ENCODE measurements around the gene TRUB2.
A peak's percentile ranks its signal among the peaks of the same experiment; 100 is the strongest.

The TRUB2 gene, protein sequence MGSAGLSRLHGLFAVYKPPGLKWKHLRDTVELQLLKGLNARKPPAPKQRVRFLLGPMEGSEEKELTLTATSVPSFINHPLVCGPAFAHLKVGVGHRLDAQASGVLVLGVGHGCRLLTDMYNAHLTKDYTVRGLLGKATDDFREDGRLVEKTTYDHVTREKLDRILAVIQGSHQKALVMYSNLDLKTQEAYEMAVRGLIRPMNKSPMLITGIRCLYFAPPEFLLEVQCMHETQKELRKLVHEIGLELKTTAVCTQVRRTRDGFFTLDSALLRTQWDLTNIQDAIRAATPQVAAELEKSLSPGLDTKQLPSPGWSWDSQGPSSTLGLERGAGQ

DNA sequence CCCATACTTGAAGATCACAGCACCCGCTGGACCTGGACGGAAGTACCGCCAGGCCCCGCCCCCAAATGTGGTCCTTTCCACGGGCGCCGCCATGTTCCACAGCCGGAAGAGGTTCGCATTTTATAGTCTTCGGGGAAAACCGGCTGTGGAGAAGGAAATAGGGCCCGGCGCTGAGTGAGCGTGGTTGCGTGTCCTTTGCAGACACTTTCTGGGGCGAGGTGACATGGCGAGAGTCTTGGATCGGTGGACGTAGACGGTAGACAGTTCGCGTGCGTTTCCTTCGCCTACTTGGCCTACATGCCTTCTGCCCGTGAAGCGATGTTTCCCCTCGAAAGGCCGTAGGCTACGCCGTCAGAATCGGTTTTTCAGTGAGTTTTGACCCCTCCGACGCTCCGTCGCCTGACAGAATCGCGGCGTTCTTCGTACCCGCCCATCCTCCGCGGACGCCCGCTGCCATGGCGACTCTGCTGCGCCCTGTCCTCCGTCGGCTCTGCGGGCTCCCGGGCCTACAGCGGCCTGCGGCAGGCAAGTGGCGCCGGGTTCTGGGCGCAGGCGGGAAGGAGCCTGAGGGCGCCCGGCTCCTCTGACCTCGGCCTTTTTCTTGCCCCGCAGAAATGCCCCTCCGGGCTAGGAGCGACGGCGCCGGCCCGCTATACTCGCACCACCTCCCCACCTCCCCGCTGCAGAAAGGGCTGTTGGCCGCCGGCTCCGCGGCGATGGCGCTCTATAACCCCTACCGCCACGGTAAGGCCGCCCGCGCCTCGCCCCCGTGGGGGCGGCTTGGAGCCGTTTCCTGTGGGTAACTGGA is at the start of gene TRUB2, which contains the start of gene COQ4:
Gene TRUB2 (minus strand): TSS at position 44 of the 808 bp plus-strand sequence. CDS start 39 bp downstream, at position 5.
Gene COQ4 (plus strand): TSS at position 436 of the 808 bp plus-strand sequence. CDS start 20 bp downstream, at position 456.
- DNase-seq (ENCODE audit: low read depth, low spot score), result peak; percentile 92
- Histone ChIP-seq H3K36me3 (ENCODE audit: insufficient read depth, insufficient read length, low read length) (peaks cover 45% of the 10 kb centered on the region), H3K4me3 (ENCODE audit: insufficient read length, low read depth) (peak within 1 kb of the TSS; percentile 81), H3K9ac (ENCODE audit: insufficient read length, low read depth) (peak within 1 kb of the TSS; percentile 92), H3K9me3 (ENCODE audit: insufficient read depth, low read length) (no peaks in the 10 kb centered on the region), H3K27me3 (ENCODE audit: insufficient read depth, insufficient read length) (no peaks in the 10 kb centered on the region), H3K4me1 (ENCODE audit: insufficient read depth, insufficient read length) (no peaks in the 10 kb centered on the region)
- peak; percentile 93 for TF ChIP-seq YY1 (IDR thresholded peaks at IDR 0.05; ENCODE audit: insufficient read depth, insufficient read length)
- TF ChIP-seq SUZ12 (IDR thresholded peaks at IDR 0.05; ENCODE audit: extremely low read depth, insufficient read depth, insufficient read length), result no peak

DNA sequence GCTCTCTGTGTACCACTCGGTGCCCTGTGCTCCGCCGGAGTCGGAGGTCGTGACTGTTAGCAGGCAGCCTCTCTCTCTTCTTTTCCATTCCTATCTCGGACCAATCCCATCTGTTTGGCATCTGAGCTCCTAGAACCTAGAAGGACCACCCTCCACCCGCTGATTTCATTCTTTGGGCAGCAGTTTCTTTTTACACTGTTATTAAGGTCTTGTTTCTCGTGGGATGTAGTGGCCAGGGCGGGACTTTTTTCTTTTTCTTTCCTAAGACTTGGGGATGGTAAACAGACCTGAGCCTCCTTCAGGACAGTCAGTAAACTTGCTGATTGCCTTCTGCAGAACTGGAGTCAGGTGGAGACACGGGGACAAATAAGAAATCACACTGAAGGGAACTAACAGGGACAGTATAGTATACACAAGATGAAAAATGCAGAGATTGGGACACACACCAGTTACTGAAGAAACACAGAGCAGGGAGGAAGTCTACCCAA is 49.4 kb upstream of the TRUB2 start:
- Histone ChIP-seq H3K4me3 (ENCODE audit: insufficient read length, low read depth) (peak overlapping the region; percentile 98), H3K27me3 (ENCODE audit: insufficient read depth, insufficient read length) (peaks cover 14% of the 10 kb centered on the region), H3K9ac (ENCODE audit: insufficient read length, low read depth) (peak overlapping the region; percentile 93), H3K36me3 (ENCODE audit: insufficient read depth, insufficient read length, low read length) (peaks cover 39% of the 10 kb centered on the region), H3K4me1 (ENCODE audit: insufficient read depth, insufficient read length) (no peaks in the 10 kb centered on the region), H3K9me3 (ENCODE audit: insufficient read depth, low read length) (no peaks in the 10 kb centered on the region)
- no peak for DNase-seq (ENCODE audit: low read depth, low spot score)
- TF ChIP-seq SUZ12 (IDR thresholded peaks at IDR 0.05; ENCODE audit: extremely low read depth, insufficient read depth, insufficient read length), result no peak
- no peak for TF ChIP-seq ZNF274 (IDR thresholded peaks at IDR 0.05; ENCODE audit: low read depth, low read length)
- no peak for TF ChIP-seq YY1 (IDR thresholded peaks at IDR 0.05; ENCODE audit: insufficient read depth, insufficient read length)

DNA sequence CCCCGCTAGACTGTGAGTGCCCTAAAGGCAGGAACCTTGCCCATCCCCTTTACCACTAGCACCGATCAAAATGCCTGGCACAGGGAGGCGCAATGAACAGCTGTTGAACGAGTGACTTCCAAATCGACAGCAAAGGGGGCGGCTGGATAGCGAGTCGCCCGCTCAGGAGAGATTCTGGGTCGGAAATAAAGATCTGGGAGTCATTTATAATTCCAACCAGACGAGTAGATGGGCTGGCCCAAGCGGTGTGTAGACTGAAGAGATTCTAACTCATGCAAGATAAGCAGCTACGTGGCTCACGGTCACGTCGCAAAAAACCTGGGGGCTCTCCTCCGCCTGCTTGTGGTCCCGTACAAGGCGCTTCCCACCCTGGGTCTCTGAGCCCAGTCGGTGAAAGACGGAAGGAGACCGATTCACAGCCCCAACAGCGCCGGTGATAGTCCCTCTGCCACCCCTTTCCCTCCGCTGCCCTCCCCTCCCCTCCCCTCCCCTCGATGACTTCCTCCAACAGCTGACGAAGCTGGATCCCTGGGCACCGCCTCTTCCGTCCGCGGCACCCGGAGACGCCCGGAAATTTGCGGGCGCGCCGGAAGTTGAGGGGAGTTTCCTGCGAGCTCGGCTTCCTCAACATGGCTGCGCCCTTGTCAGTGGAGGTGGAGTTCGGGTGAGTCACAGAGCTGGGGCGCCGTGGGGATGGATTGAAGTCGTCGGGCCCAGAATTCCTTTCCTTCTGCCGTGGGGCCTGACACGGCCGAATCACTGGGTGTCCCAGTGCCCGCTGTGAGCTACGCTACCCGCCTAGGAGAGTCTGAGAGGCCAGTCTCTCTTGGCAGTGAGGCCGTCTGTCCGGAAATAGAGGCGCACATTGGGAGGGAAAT is 48.7 kb upstream of the TRUB2 start, which contains the start of gene URM1:
Gene URM1 (plus strand): TSS at position 623 of the 878 bp plus-strand sequence. CDS start 7 bp downstream, at position 630.
- Histone ChIP-seq H3K36me3 (ENCODE audit: insufficient read depth, insufficient read length, low read length) (peaks cover 37% of the 10 kb centered on the region), H3K9me3 (ENCODE audit: insufficient read depth, low read length) (no peaks in the 10 kb centered on the region), H3K27me3 (ENCODE audit: insufficient read depth, insufficient read length) (peaks cover 19% of the 10 kb centered on the region), H3K9ac (ENCODE audit: insufficient read length, low read depth) (peak within 1 kb of the TSS; percentile 93), H3K4me1 (ENCODE audit: insufficient read depth, insufficient read length) (no peaks in the 10 kb centered on the region), H3K4me3 (ENCODE audit: insufficient read length, low read depth) (peak within 1 kb of the TSS; percentile 98)
- peak; percentile 89 for DNase-seq (ENCODE audit: low read depth, low spot score)
- TF ChIP-seq SUZ12 (IDR thresholded peaks at IDR 0.05; ENCODE audit: extremely low read depth, insufficient read depth, insufficient read length) (no peak), YY1 (IDR thresholded peaks at IDR 0.05; ENCODE audit: insufficient read depth, insufficient read length) (peak; percentile 92)

DNA sequence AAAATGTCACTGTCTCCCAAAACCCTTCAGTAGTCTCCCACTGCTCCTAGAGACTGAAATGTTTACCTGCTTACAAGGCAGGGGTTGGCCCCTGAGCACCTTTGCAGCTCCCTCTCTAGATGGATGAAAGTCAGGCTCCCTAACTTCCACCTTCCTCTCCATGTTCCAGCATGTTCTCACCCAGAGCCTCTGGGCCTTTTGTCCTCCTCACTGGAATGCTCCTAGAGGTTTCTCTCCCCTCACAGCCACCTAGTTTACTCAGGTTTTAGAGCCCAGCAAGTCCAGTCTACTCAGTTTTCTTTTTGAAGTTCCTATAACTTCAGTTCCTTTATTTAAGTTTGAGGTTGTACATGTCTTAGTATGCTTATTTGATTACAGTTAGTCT is 48.1 kb upstream of the TRUB2 start:
- Histone ChIP-seq H3K27me3 (ENCODE audit: insufficient read depth, insufficient read length) (peaks cover 25% of the 10 kb centered on the region), H3K4me3 (ENCODE audit: insufficient read length, low read depth) (peak overlapping the region; percentile 98), H3K36me3 (ENCODE audit: insufficient read depth, insufficient read length, low read length) (peaks cover 33% of the 10 kb centered on the region), H3K4me1 (ENCODE audit: insufficient read depth, insufficient read length) (peaks cover 4% of the 10 kb centered on the region), H3K9ac (ENCODE audit: insufficient read length, low read depth) (peak overlapping the region; percentile 93), H3K9me3 (ENCODE audit: insufficient read depth, low read length) (no peaks in the 10 kb centered on the region)
- no peak for DNase-seq (ENCODE audit: low read depth, low spot score)
- no peak for TF ChIP-seq SUZ12 (IDR thresholded peaks at IDR 0.05; ENCODE audit: extremely low read depth, insufficient read depth, insufficient read length)
- no peak for TF ChIP-seq ZNF274 (IDR thresholded peaks at IDR 0.05; ENCODE audit: low read depth, low read length)
- TF ChIP-seq YY1 (IDR thresholded peaks at IDR 0.05; ENCODE audit: insufficient read depth, insufficient read length), result no peak

DNA sequence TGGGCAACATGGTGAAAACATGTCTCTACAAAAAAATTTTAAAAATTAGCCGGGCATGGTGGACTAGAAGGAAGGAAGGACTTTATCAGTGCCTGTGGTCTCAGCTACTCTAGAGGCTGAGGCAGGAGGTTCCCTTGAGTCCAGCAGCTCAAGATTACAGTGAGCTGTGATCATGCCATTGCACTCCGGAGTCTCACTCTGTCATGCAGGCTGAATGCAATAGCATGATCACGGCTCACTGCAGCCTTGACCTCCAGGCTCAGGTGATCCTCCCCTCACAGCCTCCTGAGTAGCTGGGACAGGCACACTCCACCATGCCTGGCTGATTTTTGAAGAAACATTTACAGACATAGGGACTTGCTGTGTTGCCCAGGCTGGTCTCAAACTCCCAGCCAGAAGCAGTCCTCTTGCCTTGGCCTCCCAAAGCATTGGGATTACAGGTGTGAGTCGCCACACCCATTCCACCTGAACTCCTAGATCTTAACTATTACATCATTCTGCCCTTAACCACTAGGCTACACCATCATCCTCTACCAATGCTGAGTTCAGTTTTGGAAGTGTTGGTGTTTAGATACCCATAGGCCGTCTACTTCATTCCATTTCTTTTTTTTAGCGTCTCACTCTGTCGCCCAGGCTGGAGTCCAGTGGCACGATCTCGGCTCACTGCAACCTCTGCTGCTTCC is 46.9 kb upstream of the TRUB2 start:
- peaks cover 22% of the 10 kb centered on the region for H3K36me3 ChIP-seq (ENCODE audit: insufficient read depth, insufficient read length, low read length)
- TF ChIP-seq YY1 (IDR thresholded peaks at IDR 0.05; ENCODE audit: insufficient read depth, insufficient read length) (no peak), SUZ12 (IDR thresholded peaks at IDR 0.05; ENCODE audit: extremely low read depth, insufficient read depth, insufficient read length) (no peak), ZNF274 (IDR thresholded peaks at IDR 0.05; ENCODE audit: low read depth, low read length) (no peak)
- no peak for DNase-seq (ENCODE audit: low read depth, low spot score)
- peaks cover 27% of the 10 kb centered on the region for H3K27me3 ChIP-seq (ENCODE audit: insufficient read depth, insufficient read length)
- H3K4me3 ChIP-seq (ENCODE audit: insufficient read length, low read depth), result no peak overlapping the region
- no peaks in the 10 kb centered on the region for H3K9me3 ChIP-seq (ENCODE audit: insufficient read depth, low read length)
- H3K9ac ChIP-seq (ENCODE audit: insufficient read length, low read depth), result no peak overlapping the region
- H3K4me1 ChIP-seq (ENCODE audit: insufficient read depth, insufficient read length), result peaks cover 4% of the 10 kb centered on the region

DNA sequence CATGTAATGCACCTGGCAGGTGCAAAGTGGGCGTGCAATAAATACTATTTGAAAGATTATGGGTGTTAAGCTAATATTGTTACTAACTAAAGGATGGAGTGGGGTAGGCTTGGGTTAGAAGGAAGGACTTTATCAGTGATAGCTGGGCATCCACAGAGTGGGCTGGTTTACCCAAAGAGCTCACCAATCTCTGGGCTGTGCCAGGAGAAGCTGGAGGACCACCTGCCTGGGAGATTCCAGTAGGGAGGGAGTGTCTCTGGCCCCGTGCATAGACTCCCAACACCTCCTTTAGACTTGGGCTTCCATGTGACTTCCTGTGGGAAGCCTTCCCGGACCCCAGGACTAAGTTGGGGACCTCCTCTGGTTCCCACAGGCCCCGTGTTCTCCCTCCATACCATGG is 43.3 kb upstream of the TRUB2 start:
- peaks cover 12% of the 10 kb centered on the region for H3K4me1 ChIP-seq (ENCODE audit: insufficient read depth, insufficient read length)
- H3K9ac ChIP-seq (ENCODE audit: insufficient read length, low read depth), result peak overlapping the region; percentile 74
- no peak overlapping the region for H3K4me3 ChIP-seq (ENCODE audit: insufficient read length, low read depth)

More for the DNA sequence above, 43.3 kb upstream of the TRUB2 start:
- H3K27me3 ChIP-seq (ENCODE audit: insufficient read depth, insufficient read length), result peaks cover 35% of the 10 kb centered on the region
- H3K36me3 ChIP-seq (ENCODE audit: insufficient read depth, insufficient read length, low read length), result peaks cover 4% of the 10 kb centered on the region
- no peaks in the 10 kb centered on the region for H3K9me3 ChIP-seq (ENCODE audit: insufficient read depth, low read length)
- DNase-seq (ENCODE audit: low read depth, low spot score), result no peak
- no peak for TF ChIP-seq ZNF274 (IDR thresholded peaks at IDR 0.05; ENCODE audit: low read depth, low read length)
- no peak for TF ChIP-seq SUZ12 (IDR thresholded peaks at IDR 0.05; ENCODE audit: extremely low read depth, insufficient read depth, insufficient read length)
- no peak for TF ChIP-seq YY1 (IDR thresholded peaks at IDR 0.05; ENCODE audit: insufficient read depth, insufficient read length)
